NCI-H2029 treated with DMSO at 0.1 percent for 48 hours (cell line): Measurements from ENCODE around the gene CAMTA1.

Source experiments
- DNase-seq: peaks from one replicate; lab custom pipeline; 2025; lab: John Stamatoyannopoulos, UW

CAMTA1 gene

GRCh38 chr1:7500381-7501083 lies 715.3 kb downstream of the CAMTA1 start:
- no peak for DNase-seq

GRCh38 chr1:7501084-7501491 lies 715.8 kb downstream of the CAMTA1 start:
- no peak for DNase-seq

GRCh38 chr1:7501723-7502603 lies 716.7 kb downstream of the CAMTA1 start:
- DNase-seq = no peak

- DNase-seq = no peak
Observed at GRCh38 chr1:7503691-7504437, 718.6 kb downstream of the CAMTA1 start.

GRCh38 chr1:7504438-7504720 lies 719.1 kb downstream of the CAMTA1 start:
- DNase-seq = no peak

- no peak for DNase-seq
Observed at GRCh38 chr1:7505094-7505770, 720.0 kb downstream of the CAMTA1 start.

DNA sequence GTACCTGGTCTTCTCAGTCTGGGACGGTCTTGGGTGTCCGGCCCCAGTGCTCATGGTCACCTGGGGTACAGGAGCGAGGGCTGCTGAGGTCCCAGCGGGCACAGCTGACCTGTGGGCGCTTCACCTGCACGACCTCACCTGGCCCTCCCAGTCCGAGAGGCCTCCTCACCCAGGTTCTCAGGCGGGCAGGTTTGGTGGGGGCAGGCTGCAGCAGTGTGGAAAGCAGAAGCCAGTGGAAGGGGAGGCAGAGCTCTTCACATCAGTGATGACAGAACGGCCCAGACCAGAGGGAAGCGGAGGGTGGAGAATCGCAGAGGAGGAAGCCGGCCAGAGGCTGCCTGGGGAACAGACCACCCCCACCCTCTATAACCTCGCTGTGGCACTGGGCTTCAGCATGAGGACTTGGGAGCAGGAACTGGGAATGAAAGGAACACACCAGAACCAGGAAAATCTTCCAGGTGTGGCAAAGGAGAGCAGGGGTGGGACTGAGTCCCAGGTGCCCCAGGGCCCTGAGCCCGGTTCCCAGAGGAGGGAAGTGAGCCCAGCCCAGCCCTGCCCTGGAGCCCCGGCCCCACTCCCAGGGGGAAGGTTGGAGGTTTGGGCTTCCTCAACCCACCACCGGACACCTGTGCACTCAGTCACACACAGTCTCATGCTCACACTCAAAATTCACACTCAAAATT lies 720.7 kb downstream of the CAMTA1 start:
- DNase-seq = no peak

DNA sequence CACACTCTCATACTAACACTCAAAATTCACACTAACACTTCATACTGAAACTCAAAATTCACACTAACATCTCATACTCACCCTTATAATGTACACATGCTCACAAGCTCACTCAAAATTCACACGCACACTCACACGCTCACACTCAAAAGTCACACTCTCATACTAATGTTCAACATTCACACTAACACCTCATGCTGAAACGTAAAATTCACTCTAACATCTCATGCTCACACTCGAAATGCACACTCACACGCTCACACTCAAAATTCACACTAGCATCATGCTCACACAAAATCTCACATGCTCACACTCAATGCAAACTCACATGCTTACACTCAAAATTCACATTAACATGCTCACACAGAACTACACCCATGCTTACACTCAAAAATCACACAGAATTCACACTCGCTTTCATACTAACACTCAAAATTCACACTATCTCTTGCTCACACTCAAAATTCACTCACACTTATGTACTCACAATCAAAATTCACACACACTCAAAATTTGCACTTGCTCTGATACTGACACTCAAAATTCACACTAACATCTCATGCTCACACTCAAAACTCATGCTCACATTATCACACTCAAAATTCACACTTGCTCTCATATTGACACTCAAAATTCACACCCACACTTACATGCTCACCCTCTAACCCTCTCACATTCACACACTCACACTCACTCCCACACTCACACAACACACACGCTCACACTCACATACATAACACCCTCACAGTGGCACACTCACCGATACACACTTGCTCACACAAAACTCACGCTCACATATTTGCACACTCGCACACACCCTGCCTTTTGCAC lies 721.4 kb downstream of the CAMTA1 start:
- no peak for DNase-seq

DNA sequence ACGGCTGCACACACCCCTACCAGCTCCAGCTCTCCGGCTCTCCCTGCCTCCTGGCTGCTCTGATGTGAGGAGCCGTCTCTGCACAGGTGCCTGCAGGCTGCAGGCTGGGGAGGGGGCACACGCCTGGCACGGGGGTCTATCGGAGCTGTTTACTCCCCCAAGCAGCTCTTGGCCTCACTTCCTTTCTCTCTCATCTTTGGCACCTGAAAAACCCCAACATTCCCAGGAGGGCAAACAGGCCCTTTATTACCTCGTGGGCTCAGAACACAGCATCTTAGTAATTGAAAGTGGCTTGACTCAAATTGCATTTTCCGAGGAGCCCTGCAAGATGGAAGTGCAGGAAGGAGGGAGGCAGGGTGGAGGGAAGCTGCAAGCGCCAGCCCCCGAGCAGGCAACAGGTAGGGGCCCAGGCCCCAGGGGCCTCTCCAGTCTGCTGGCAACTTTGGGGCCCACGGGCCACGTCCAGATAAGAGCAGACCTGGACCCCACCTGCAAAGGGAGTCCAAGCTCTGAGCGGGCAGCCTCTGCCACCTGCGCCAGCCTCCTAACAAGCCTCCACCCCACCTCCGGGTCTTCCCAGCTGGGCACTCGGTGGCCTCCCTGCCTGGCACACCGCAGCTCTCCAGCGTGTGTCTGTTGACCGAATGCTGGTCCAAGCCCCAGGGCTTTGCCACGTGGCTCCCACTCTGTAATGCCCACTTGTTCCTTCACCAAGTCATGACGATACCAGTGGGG lies 722.2 kb downstream of the CAMTA1 start:
- no peak for DNase-seq

DNA sequence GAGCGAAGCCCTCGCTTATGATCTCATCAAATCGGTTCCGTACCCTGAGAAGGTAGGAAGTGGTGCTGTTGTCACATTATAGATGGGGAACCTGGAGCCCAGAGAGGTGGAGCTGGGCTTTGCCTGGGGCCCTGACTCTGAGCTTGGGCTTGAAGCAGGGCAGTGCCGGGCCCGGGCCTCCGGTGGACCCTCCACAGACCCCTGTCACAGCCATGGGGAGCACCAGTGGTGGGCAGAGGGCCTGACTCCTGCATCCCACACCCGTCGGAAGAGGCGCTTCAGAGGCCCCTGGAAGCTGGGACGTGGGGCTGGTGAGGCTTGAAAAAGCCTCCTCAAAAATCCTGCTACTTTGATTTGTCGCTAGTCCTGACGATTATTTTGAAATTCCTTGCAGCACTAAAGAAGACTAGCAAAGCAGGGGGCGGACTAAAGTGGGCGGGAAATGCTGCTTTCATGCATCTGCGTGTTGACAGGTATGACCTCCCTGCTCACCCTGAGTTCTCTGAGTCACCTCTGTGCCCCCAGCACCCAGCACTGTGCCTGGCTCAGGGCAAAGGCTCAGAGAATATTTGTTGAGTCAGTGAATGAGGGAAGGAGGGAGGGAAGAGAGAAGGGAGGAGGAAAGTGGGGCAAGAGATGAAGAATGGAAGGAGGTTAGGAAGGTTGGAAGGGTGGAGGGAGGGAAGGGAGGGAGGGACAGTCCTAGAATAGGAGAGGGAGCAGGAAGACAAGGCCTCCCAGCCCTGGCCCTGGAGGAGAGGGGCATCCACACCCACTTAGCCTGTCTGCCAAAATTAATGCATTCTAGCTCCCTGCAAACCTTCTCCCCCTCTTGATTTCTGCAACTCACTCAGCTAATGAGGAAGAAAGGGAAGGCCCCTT lies 723.0 kb downstream of the CAMTA1 start:
- DNase-seq = no peak

DNA sequence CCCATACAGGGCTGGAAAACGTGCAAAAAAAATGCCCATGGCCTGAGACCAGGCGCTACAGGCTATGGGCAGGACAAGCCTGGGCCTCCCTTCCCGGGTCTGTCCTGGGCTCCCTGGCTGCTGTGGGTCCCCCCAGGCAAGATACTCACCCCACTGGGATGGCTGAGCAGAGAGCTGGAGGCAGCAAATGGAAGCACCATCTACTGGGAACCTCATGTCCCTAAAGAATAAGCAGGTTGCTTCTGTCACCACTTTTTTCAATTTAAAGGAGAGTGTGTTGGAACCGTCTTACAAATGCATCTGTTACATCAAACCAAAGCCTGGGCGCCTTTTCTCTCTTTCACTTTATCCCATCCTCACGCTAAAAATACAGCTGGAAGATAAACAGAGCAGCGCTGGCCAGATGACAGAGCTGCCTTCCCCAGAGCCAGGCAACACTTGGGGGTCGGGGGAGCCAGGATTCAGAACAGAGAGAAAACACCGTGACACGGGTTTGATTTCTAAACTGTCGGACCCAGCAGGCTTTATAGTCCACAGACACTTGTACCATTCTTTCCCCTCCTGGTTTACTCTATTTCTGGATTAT lies 723.8 kb downstream of the CAMTA1 start:
- no peak for DNase-seq

GRCh38 chr1:7509598-7509997 lies 724.3 kb downstream of the CAMTA1 start:
- DNase-seq = no peak

DNA sequence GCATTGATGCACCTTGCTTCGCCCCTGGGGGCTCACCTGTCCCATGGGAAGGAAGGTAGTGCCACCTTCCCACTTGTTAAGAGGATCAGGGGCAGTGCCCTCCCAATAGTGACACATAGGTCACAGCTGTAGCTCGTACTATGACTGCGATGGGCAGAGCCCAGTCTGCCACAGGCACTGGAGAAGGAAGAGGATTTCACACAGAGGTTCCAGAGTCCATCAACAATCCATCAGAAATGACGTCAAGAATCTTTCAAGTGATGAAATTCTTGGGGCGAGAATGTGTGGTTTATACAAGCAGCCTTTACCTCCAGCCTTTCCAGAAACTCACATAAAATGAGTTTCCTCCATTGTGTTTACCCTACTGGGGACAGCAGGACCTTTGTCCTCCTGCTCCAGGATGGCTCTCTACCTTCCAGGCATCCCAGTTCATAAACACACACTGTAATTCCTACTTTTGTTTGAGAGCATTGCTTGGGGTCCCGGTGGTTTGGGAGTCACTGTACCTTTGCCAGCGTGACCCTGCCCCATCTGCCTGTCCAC lies 725.2 kb downstream of the CAMTA1 start:
- DNase-seq = no peak

GRCh38 chr1:7511381-7511780 lies 726.1 kb downstream of the CAMTA1 start:
- DNase-seq = no peak

- no peak for DNase-seq
Observed at GRCh38 chr1:7513081-7513480, 727.8 kb downstream of the CAMTA1 start.

DNA sequence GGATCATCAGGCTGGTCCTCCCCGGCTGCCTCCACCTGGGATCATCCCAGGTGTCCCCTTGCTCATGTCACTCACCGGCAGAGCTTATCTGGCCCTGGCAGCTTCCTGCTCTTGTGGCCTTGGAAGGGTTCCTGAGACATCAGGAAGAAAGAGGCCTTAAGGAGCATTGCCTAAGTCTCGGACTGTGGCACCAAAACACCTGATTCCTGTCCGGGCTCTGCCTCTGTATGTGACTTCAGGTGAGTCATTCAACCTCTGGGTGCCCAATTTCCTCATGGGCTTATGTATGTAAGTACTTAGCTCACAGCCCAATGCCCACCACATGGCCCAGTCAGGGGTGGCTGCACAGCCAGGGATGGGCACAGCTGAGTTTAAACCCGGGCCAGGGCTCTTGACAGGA lies 729.9 kb downstream of the CAMTA1 start:
- no peak for DNase-seq

- no peak for DNase-seq
Observed at GRCh38 chr1:7515904-7516303, 730.6 kb downstream of the CAMTA1 start.

DNA sequence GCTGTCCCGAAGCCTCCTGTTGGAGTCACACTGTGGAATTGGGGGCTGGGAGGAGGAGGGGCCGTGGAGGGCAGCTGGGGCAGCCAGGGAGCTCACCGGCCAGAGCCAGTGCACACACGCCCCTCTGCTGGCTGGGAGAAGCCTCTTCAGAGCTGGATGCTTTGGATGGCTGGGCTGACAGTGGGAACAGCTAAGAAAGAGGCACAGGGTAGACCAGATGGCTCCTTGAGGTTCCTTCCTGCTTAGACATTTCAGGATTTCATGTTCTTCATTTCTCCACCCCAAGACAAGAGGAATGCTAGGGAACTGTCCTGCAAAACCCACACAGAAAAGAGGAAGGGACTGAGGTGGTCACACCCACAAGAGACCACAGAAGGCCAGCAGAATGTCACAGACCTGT lies 731.1 kb downstream of the CAMTA1 start:
- no peak for DNase-seq
